HCT116 (cell line): ENCODE data around the gene PRDM12. TPM values are rescaled to one million over a fixed set of nuclear protein-coding genes. Genes with fewer than 3 reads are reported as not detected.

Experiments used
- ATAC-seq: fragments of 200-7000 bp; cut with Tn5 transposase; 2 replicates; pipeline ENCODE4 v1.9.1; 2020; ENCODE audit warnings: mild to moderate bottlenecking, moderate library complexity
- BruUV-seq: library from RNA; stranded (reverse); fragments of 400-500 nt; replicated peaks from 2 replicates; lab custom pipeline; 2021; lab: Mats Ljungman, UMichigan
- CTCF ChIA-PET: fragments of 300-600 bp; sonication (Branson Sonifier 250); formaldehyde crosslinking; loops from one replicate; lab custom pipeline; 2021; ENCODE audit warnings: antibody characterized with exemption; lab: Charles Lee
- POLR2A ChIA-PET: fragments of 300-600, 350-600 bp; sonication (Branson Sonifier 250); formaldehyde crosslinking; loops from one replicate; lab custom pipeline; 2021; ENCODE audit warnings: antibody characterized with exemption; lab: Charles Lee
- RAD21 ChIA-PET, 2 experiments: fragments of 300-600 bp; sonication (Branson Sonifier 250); formaldehyde crosslinking; loops; one replicate each; lab custom pipeline; 2023; ENCODE audit warnings: low total read pairs in 2 of 2; ENCODE audit not compliant: uncharacterized antibody in 2 of 2, unreplicated experiment in 2 of 2, low non-redundant PET in 1 of 2; lab: Charles Lee
- DNase-seq: peaks from one replicate; pipeline ENCODE4 v3.0.0-alpha.2; 2010; ENCODE audit warnings: low read depth, low spot score
- H2AFZ ChIP-seq: fragments of 200-600 bp; shearing (Covaris generic), sonication (generic); 2 replicates; pipeline ENCODE4 v1.6.1; 2017; ENCODE audit warnings: low read depth, mixed run types, mixed read lengths, antibody characterized with exemption, low read length; ENCODE audit not compliant: poor library complexity, severe bottlenecking
- H3K27ac ChIP-seq: 2 replicates; pipeline ENCODE4 v1.5.1; 2012; ENCODE audit warnings: low read depth, low read length
- H3K27me3 ChIP-seq: fragments of 200-600 bp; sonication (generic); 2 replicates; pipeline ENCODE4 v1.6.1; 2016; ENCODE audit warnings: mixed run types, low read length, mixed read lengths; ENCODE audit not compliant: insufficient read depth
- H3K36me3 ChIP-seq, 2 experiments: fragments of 200-500 bp in 1 of 2; fragments of 200-600 bp in 1 of 2; sonication (Bioruptor generic) in 1 of 2; sonication (generic) in 1 of 2; 2 replicates each; pipeline versions ENCODE4 v1.5.1 to v1.6.1; 2014 to 2016; ENCODE audit warnings: low read length in 2 of 2, inconsistent platforms in 1 of 2, mixed read lengths in 1 of 2, mixed run types in 1 of 2; ENCODE audit not compliant: insufficient read depth in 2 of 2, control insufficient read depth in 1 of 2
- H3K4me1 ChIP-seq, 2 experiments: fragments of 200-600 bp in 1 of 2; sonication (generic) in 1 of 2; 2 replicates each; pipeline versions ENCODE4 v1.5.1 to v1.6.1; 2012 to 2017; ENCODE audit warnings: low read length in 2 of 2, inconsistent platforms in 1 of 2, mild to moderate bottlenecking in 1 of 2, mixed read lengths in 1 of 2, mixed run types in 1 of 2, moderate library complexity in 1 of 2; ENCODE audit not compliant: insufficient read depth in 2 of 2, control insufficient read depth in 1 of 2
- H3K4me2 ChIP-seq: fragments of 200-600 bp; sonication (generic); 2 replicates; pipeline ENCODE4 v1.6.1; 2017; ENCODE audit warnings: mixed run types, low read length, mixed read lengths
- H3K4me3 ChIP-seq, 2 experiments: fragments of 200-600 bp in 1 of 2; sonication (generic) in 1 of 2; replicated peaks in 1 of 2; 2 replicates each; pipeline ENCODE4 v1.5.1; 2011 to 2016; ENCODE audit warnings: low read length in 2 of 2, control low read depth in 1 of 2, low read depth in 1 of 2, mild to moderate bottlenecking in 1 of 2, mixed read lengths in 1 of 2, mixed run types in 1 of 2
- H3K79me2 ChIP-seq: fragments of 200-600 bp; sonication (generic); 2 replicates; pipeline ENCODE4 v1.6.1; 2017; ENCODE audit warnings: mild to moderate bottlenecking, mixed run types, low read length, moderate library complexity, mixed read lengths; ENCODE audit not compliant: insufficient read depth
- H3K9ac ChIP-seq: fragments of 200-600 bp; sonication (generic); 2 replicates; pipeline ENCODE4 v1.6.1; 2016; ENCODE audit warnings: low read length, mixed read lengths
- H3K9me2 ChIP-seq: fragments of 200-600 bp; sonication (generic), shearing (Covaris generic); 2 replicates; pipeline ENCODE4 v1.6.1; 2017; ENCODE audit warnings: mixed run types, mild to moderate bottlenecking, moderate library complexity; ENCODE audit not compliant: insufficient read depth
- H3K9me3 ChIP-seq, 2 experiments: fragments of 200-500 bp in 1 of 2; fragments of 200-600 bp in 1 of 2; sonication (Bioruptor generic) in 1 of 2; sonication (generic) in 1 of 2; 2 replicates each; pipeline ENCODE4 v1.6.1; 2014 to 2017; ENCODE audit warnings: low read length in 2 of 2, mixed read lengths in 2 of 2, inconsistent platforms in 1 of 2, low read depth in 1 of 2, mild to moderate bottlenecking in 1 of 2, mixed run types in 1 of 2, moderate library complexity in 1 of 2; ENCODE audit not compliant: control insufficient read depth in 1 of 2, insufficient read depth in 1 of 2
- H4K20me1 ChIP-seq: fragments of 200-600 bp; sonication (generic), shearing (Covaris generic); 2 replicates; pipeline ENCODE4 v1.6.1; 2017; ENCODE audit warnings: mixed run types, mild to moderate bottlenecking, moderate library complexity; ENCODE audit not compliant: insufficient read depth
- CEBPB ChIP-seq: IDR thresholded peaks from 2 replicates; pipeline ENCODE4 v1.6.1; 2012; ENCODE audit warnings: low read depth
- EZH2 ChIP-seq: fragments of 200-600 bp; sonication (generic); IDR thresholded peaks from 2 replicates; pipeline ENCODE4 v1.6.1; 2017; ENCODE audit warnings: antibody characterized with exemption, mixed run types
- EZH2phosphoT487 ChIP-seq: fragments of 200-600 bp; IDR thresholded peaks from 2 replicates; pipeline ENCODE4 v1.6.1; 2018; ENCODE audit warnings: antibody characterized with exemption, borderline replicate concordance
- JUND ChIP-seq: IDR thresholded peaks from 2 replicates; pipeline ENCODE4 v1.6.1; 2012
- POLR2AphosphoS5 ChIP-seq: IDR thresholded peaks from 2 replicates; pipeline ENCODE4 v1.6.1; 2011; ENCODE audit warnings: mild to moderate bottlenecking, low read depth, low read length, moderate library complexity
- RAD21 ChIP-seq: IDR thresholded peaks from 2 replicates; pipeline ENCODE4 v1.6.1; 2012; ENCODE audit warnings: low read depth, mild to moderate bottlenecking
- SIN3A ChIP-seq: IDR thresholded peaks from 2 replicates; pipeline ENCODE4 v1.6.1; 2012; ENCODE audit warnings: low read depth
- SRF ChIP-seq: IDR thresholded peaks from 2 replicates; pipeline ENCODE4 v1.6.1; 2012; ENCODE audit warnings: low read depth
- YY1 ChIP-seq: IDR thresholded peaks from 2 replicates; pipeline ENCODE4 v1.6.1; 2011; ENCODE audit warnings: low read length, low read depth, moderate library complexity, mild to moderate bottlenecking; ENCODE audit not compliant: insufficient replicate concordance; ENCODE audit errors: extremely low read depth
- ZFX ChIP-seq: fragments of 450-650 bp; IDR thresholded peaks from 2 replicates; pipeline ENCODE4 v1.6.1; 2017
- intact Hi-C: fragments of 100-400 bp; cut with micrococcal nuclease; formaldehyde crosslinking; loops from 2 replicates; pipeline ENCODE4 v1.10.0; 2022
- total RNA-seq: library from RNA; stranded (reverse); gene quantifications from one replicate; pipeline ENCODE4 v1.2.1, GENCODE V29; 2021; ENCODE audit not compliant: unreplicated experiment
- TF ChIP-seq, protein P1 (sequence below): IDR thresholded peaks from 2 replicates; pipeline ENCODE4 v1.6.1; 2012; ENCODE audit warnings: low read depth
- TF ChIP-seq, protein P2 (sequence below): IDR thresholded peaks from 2 replicates; pipeline ENCODE4 v1.6.1; 2012
- TF ChIP-seq, protein P3 (sequence below): IDR thresholded peaks from 2 replicates; pipeline ENCODE4 v1.6.1; 2012

Gene PRDM12
- total RNA-seq, 1 experiment from 2014 or later: 0.54 TPM

DNA sequence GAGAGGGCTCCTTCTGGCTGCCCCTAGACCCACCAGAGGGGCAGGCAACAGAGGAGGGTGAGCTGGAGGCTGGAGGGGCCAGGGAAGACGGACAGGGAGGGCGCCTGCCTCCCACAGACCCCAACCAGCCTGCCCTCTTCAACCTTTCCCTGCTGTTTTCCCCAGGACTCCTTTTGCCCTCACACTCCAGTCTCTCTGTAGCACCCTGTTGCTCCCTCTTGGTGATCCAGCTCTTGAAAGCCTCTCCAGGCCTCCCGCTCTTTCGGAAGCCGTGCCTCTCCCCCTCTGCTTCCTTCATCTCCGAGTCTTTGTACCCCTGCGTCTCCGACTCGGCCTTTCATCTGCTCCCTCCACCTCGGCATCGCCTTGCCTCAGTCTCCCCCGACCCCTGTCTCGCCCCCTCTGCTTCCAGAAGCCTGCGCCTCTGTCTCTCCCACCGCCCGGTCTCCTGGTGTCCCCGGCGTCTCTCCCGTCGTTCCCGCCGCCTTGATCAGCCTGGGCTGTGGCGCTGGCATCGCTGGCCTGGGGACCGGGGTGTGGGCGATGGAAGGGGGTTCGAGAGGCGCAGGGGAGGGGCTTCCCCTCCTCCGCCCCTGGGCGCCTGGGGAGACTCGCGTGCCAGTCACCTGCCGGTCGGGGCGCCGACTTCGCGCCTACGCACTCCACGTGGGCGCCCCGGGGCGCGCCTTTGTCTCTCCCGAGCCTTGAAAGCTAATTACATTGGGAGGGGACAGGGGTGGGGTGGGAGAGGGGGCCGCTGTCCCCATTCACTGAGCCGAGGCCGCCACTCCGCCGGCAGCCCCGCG lies 5.3 kb upstream of the PRDM12 start:
- POLR2A ChIA-PET: no interaction called here
- Histone ChIP-seq H3K27ac (no peak overlapping the region; the same call in 1 of the 2 replicates), H3K27me3 (no peaks in the 10 kb centered on the region), H3K4me2 (no peak overlapping the region), H3K36me3 (no peaks in the 10 kb centered on the region), H3K4me1 (no peaks in the 10 kb centered on the region), H3K9me2 (no peaks in the 10 kb centered on the region), H2AFZ (no peak overlapping the region), H4K20me1 (no peaks in the 10 kb centered on the region), H3K9me3 (no peaks in the 10 kb centered on the region), H3K79me2 (no peaks in the 10 kb centered on the region), H3K4me3 (no peak overlapping the region), H3K9ac (no peak overlapping the region)
- intact Hi-C loops: no loop called here
- DNase-seq (no peak), ATAC-seq (no peak)
- CTCF ChIA-PET: no interaction called here
- RAD21 ChIA-PET: no interaction called here
- no TSS peak for BruUV-seq
- TF ChIP-seq, protein P1, sequence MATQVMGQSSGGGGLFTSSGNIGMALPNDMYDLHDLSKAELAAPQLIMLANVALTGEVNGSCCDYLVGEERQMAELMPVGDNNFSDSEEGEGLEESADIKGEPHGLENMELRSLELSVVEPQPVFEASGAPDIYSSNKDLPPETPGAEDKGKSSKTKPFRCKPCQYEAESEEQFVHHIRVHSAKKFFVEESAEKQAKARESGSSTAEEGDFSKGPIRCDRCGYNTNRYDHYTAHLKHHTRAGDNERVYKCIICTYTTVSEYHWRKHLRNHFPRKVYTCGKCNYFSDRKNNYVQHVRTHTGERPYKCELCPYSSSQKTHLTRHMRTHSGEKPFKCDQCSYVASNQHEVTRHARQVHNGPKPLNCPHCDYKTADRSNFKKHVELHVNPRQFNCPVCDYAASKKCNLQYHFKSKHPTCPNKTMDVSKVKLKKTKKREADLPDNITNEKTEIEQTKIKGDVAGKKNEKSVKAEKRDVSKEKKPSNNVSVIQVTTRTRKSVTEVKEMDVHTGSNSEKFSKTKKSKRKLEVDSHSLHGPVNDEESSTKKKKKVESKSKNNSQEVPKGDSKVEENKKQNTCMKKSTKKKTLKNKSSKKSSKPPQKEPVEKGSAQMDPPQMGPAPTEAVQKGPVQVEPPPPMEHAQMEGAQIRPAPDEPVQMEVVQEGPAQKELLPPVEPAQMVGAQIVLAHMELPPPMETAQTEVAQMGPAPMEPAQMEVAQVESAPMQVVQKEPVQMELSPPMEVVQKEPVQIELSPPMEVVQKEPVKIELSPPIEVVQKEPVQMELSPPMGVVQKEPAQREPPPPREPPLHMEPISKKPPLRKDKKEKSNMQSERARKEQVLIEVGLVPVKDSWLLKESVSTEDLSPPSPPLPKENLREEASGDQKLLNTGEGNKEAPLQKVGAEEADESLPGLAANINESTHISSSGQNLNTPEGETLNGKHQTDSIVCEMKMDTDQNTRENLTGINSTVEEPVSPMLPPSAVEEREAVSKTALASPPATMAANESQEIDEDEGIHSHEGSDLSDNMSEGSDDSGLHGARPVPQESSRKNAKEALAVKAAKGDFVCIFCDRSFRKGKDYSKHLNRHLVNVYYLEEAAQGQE: no peak
- TF ChIP-seq, protein P2, sequence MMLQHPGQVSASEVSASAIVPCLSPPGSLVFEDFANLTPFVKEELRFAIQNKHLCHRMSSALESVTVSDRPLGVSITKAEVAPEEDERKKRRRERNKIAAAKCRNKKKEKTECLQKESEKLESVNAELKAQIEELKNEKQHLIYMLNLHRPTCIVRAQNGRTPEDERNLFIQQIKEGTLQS: no peak
- TF ChIP-seq ZFX (no peak), EZH2 (no peak), YY1 (no peak), SIN3A (no peak), EZH2phosphoT487 (no peak), CEBPB (no peak), SRF (no peak), JUND (no peak), POLR2AphosphoS5 (no peak), RAD21 (no peak)
- TF ChIP-seq, protein P3, sequence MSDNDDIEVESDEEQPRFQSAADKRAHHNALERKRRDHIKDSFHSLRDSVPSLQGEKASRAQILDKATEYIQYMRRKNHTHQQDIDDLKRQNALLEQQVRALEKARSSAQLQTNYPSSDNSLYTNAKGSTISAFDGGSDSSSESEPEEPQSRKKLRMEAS: no peak
